Cortex of kidney (tissue), 1 donor: ENCODE data around the gene PHOSPHO1.
"Not testable (repeated sequence)": the region's sequence is repeated elsewhere in the genome, so short reads cannot be mapped to it uniquely, and the experiment has no call there.

ENCODE experiments used
- DNase-seq: peaks from one replicate; lab custom pipeline; 2025; lab: John Stamatoyannopoulos, UW

Gene PHOSPHO1

GRCh38 chr17:49230636-49231562, at the start of gene PHOSPHO1:
Gene PHOSPHO1, minus strand, starts transcription at chr17:49230787. Its CDS starts 4,096 bp downstream, at chr17:49226691.
- no peak for DNase-seq

GRCh38 chr17:49280061-49280460, 49.5 kb upstream of the PHOSPHO1 start:
- no peak for DNase-seq

GRCh38 chr17:49279263-49280015, 48.9 kb upstream of the PHOSPHO1 start:
- DNase-seq = not testable (repeated sequence)

GRCh38 chr17:49278076-49278475, 47.5 kb upstream of the PHOSPHO1 start:
- DNase-seq = no peak

GRCh38 chr17:49277638-49278037, 47.1 kb upstream of the PHOSPHO1 start:
- no peak for DNase-seq

- DNase-seq = not testable (repeated sequence)
Observed at GRCh38 chr17:49275981-49276380, 45.4 kb upstream of the PHOSPHO1 start.

GRCh38 chr17:49269356-49269755, 38.8 kb upstream of the PHOSPHO1 start:
- no peak for DNase-seq

- no peak for DNase-seq
Observed at GRCh38 chr17:49267912-49268311, 37.3 kb upstream of the PHOSPHO1 start.

- DNase-seq = no peak
Observed at GRCh38 chr17:49266233-49266632, 35.6 kb upstream of the PHOSPHO1 start.

- DNase-seq = not testable (repeated sequence)
Observed at GRCh38 chr17:49261540-49261939, 31.0 kb upstream of the PHOSPHO1 start.

- DNase-seq = no peak
Observed at GRCh38 chr17:49260817-49261291, 30.3 kb upstream of the PHOSPHO1 start.

- no peak for DNase-seq
Observed at GRCh38 chr17:49260011-49260816, 29.6 kb upstream of the PHOSPHO1 start.

GRCh38 chr17:49259663-49260010, 29.1 kb upstream of the PHOSPHO1 start:
- DNase-seq = no peak

GRCh38 chr17:49258394-49258793, 27.8 kb upstream of the PHOSPHO1 start:
- no peak for DNase-seq

GRCh38 chr17:49255125-49255524, 24.5 kb upstream of the PHOSPHO1 start:
- DNase-seq = no peak

- DNase-seq = no peak
Observed at GRCh38 chr17:49254066-49254465, 23.5 kb upstream of the PHOSPHO1 start.

GRCh38 chr17:49252148-49252695, 21.6 kb upstream of the PHOSPHO1 start:
- no peak for DNase-seq

GRCh38 chr17:49249890-49250522, 19.4 kb upstream of the PHOSPHO1 start:
- DNase-seq = no peak

- DNase-seq = no peak
Observed at GRCh38 chr17:49249292-49249794, 18.8 kb upstream of the PHOSPHO1 start.

GRCh38 chr17:49247944-49248343, 17.4 kb upstream of the PHOSPHO1 start:
- no peak for DNase-seq

- no peak for DNase-seq
Observed at GRCh38 chr17:49244839-49245238, 14.3 kb upstream of the PHOSPHO1 start.
